GM06990 (cell line): ENCODE measurements around the gene SEPSECS.

Experiments used
- DNase-seq: peaks from one replicate; pipeline ENCODE4 v3.0.0-alpha.2; 2011; ENCODE audit not compliant: insufficient read length; ENCODE audit errors: extremely low read depth
- H3K27me3 ChIP-seq: replicated peaks from 2 replicates; pipeline ENCODE4 v1.6.0; 2011; ENCODE audit warnings: low read length; ENCODE audit not compliant: control insufficient read depth, insufficient read depth
- H3K36me3 ChIP-seq: 2 replicates; pipeline ENCODE4 v1.5.1; 2011; ENCODE audit warnings: low read length; ENCODE audit not compliant: control insufficient read depth, insufficient read depth
- H3K4me3 ChIP-seq: replicated peaks from 2 replicates; pipeline ENCODE4 v1.5.1; 2011; ENCODE audit warnings: low read depth, mild to moderate bottlenecking, control low read depth, low read length
- CTCF ChIP-seq: IDR thresholded peaks from 2 replicates; pipeline ENCODE4 v1.5.1; 2011; ENCODE audit warnings: low read length, control low read depth, mild to moderate bottlenecking, inconsistent platforms; ENCODE audit not compliant: insufficient read depth, poor library complexity, severe bottlenecking

The SEPSECS gene

GRCh38 chr4:25100710-25101109 is 59.5 kb downstream of the SEPSECS start:
- no peak for DNase-seq
- no peaks in the 10 kb centered on the region for H3K27me3 ChIP-seq
- H3K36me3 ChIP-seq, result no peaks in the 10 kb centered on the region
- no peak for TF ChIP-seq CTCF
- H3K4me3 ChIP-seq, result no peak overlapping the region

- DNase-seq, result no peak
- TF ChIP-seq CTCF, result no peak
- H3K27me3 ChIP-seq, result no peaks in the 10 kb centered on the region
- H3K36me3 ChIP-seq, result no peaks in the 10 kb centered on the region
- H3K4me3 ChIP-seq, result no peak overlapping the region
Observed at GRCh38 chr4:25100021-25100555, 60.2 kb downstream of the SEPSECS start.

GRCh38 chr4:25098964-25099891 is 61.0 kb downstream of the SEPSECS start:
- H3K36me3 ChIP-seq, result no peaks in the 10 kb centered on the region
- DNase-seq, result no peak
- no peak for TF ChIP-seq CTCF
- no peaks in the 10 kb centered on the region for H3K27me3 ChIP-seq
- no peak overlapping the region for H3K4me3 ChIP-seq

GRCh38 chr4:25096981-25097443 is 63.2 kb downstream of the SEPSECS start:
- H3K4me3 ChIP-seq, result no peak overlapping the region
- no peaks in the 10 kb centered on the region for H3K27me3 ChIP-seq
- no peak for DNase-seq
- no peak for TF ChIP-seq CTCF
- no peaks in the 10 kb centered on the region for H3K36me3 ChIP-seq

- no peaks in the 10 kb centered on the region for H3K27me3 ChIP-seq
- no peak overlapping the region for H3K4me3 ChIP-seq
- H3K36me3 ChIP-seq, result no peaks in the 10 kb centered on the region
- DNase-seq, result no peak
- no peak for TF ChIP-seq CTCF
Observed at GRCh38 chr4:25096251-25096980, 63.8 kb downstream of the SEPSECS start.
